Endodermal cell (in vitro differentiated cells): ENCODE data around the gene RYK. TPM values are rescaled to one million over a fixed set of nuclear protein-coding genes. Genes with fewer than 3 reads are reported as not detected.

Source experiments
- DNase-seq: peaks from one replicate; pipeline ENCODE4 v3.0.0-alpha.2; 2017
- H3K27ac ChIP-seq: 2 replicates; pipeline ENCODE4 v1.5.1; 2013; ENCODE audit warnings: mild to moderate bottlenecking, low read depth, low read length, moderate library complexity
- H3K27me3 ChIP-seq: 2 replicates; pipeline ENCODE4 v1.6.1; 2013; ENCODE audit warnings: mild to moderate bottlenecking, low read length, moderate library complexity; ENCODE audit not compliant: insufficient read depth, control insufficient read depth, poor library complexity, severe bottlenecking
- H3K36me3 ChIP-seq: 2 replicates; pipeline ENCODE4 v1.7.0; 2013; ENCODE audit warnings: mild to moderate bottlenecking, low read length, moderate library complexity; ENCODE audit not compliant: control insufficient read depth, insufficient read depth
- H3K4me1 ChIP-seq: one replicate; pipeline ENCODE4 v1.7.0; 2013; ENCODE audit warnings: low read length; ENCODE audit not compliant: control insufficient read depth, insufficient read depth
- H3K4me3 ChIP-seq: 2 replicates; pipeline ENCODE4 v1.5.1; 2013; ENCODE audit warnings: mild to moderate bottlenecking, low read length, moderate library complexity
- H3K9ac ChIP-seq: 2 replicates; pipeline ENCODE4 v1.6.1; 2013; ENCODE audit warnings: mild to moderate bottlenecking, low read length, moderate library complexity; ENCODE audit not compliant: poor library complexity, severe bottlenecking; ENCODE audit errors: extremely low read depth
- H3K9me3 ChIP-seq: 2 replicates; pipeline ENCODE4 v1.6.1; 2013; ENCODE audit warnings: mild to moderate bottlenecking, low read length, moderate library complexity; ENCODE audit not compliant: control insufficient read depth
- H3K27ac Mint-ChIP-seq: 2 replicates; pipeline ENCODE4 v1.8.0; 2020; ENCODE audit warnings: mixed read lengths
- H3K27me3 Mint-ChIP-seq: 2 replicates; pipeline ENCODE4 v1.8.0; 2021; ENCODE audit warnings: mild to moderate bottlenecking, mixed read lengths; ENCODE audit not compliant: insufficient read depth
- H3K36me3 Mint-ChIP-seq: 2 replicates; pipeline ENCODE4 v1.8.0; 2020; ENCODE audit warnings: low read depth, mixed read lengths
- H3K4me1 Mint-ChIP-seq: 2 replicates; pipeline ENCODE4 v1.8.0; 2020; ENCODE audit warnings: mixed read lengths
- H3K4me3 Mint-ChIP-seq: 2 replicates; pipeline ENCODE4 v1.8.0; 2020; ENCODE audit warnings: mild to moderate bottlenecking, moderate library complexity, mixed read lengths
- H3K9me3 Mint-ChIP-seq: 2 replicates; pipeline ENCODE4 v1.8.0; 2020; ENCODE audit warnings: mild to moderate bottlenecking, mixed read lengths
- CTCF ChIP-seq: fragments of 200-600 bp; sonication (generic); conservative IDR thresholded peaks from 2 replicates; pipeline ENCODE4 v1.5.0; 2021; ENCODE audit warnings: antibody characterized with exemption, mild to moderate bottlenecking
- WGBS, 2 experiments: methylation state at CpG; one replicate each; pipeline versions ENCODE4 v1.1.5 to v1.1.7; 2013; ENCODE audit warnings: missing lambda C conversion rate in 2 of 2, mixed read lengths in 1 of 2; ENCODE audit not compliant: insufficient coverage in 1 of 2, insufficient read length in 1 of 2; 5-methylcytosine and 5-hydroxymethylcytosine counted together
- total RNA-seq, 2 donors: library from RNA; stranded (reverse); fragmentation: NEBNext Ultra II Directional in 1 of 2; extraction: Animal tissue kit (Norgen Biotek cat#: 25700) in 1 of 2; gene quantifications; 2 replicates in 1 of 2; 3 replicates in 1 of 2; pipeline ENCODE4 v1.2.1, GENCODE V29; 2021

The RYK gene
- total RNA-seq, 2 donors from 2014 or later: 79.2 to 85.5 TPM

GRCh38 chr3:134274571-134274970 is 23.9 kb upstream of the RYK start:
- H3K36me3 ChIP-seq: no peaks in the 10 kb centered on the region
- H3K4me3 ChIP-seq: no peak overlapping the region
- Mint-ChIP-seq H3K4me3 (no peak overlapping the region), H3K27ac (no peak overlapping the region), H3K4me1 (no peaks in the 10 kb centered on the region), H3K9me3 (no peaks in the 10 kb centered on the region), H3K36me3 (no peaks in the 10 kb centered on the region), H3K27me3 (no peaks in the 10 kb centered on the region)
- no peak overlapping the region for H3K9ac ChIP-seq
- no peak for TF ChIP-seq CTCF
- H3K4me1 ChIP-seq: no peaks in the 10 kb centered on the region
- H3K9me3 ChIP-seq: no peaks in the 10 kb centered on the region
- no peak overlapping the region for H3K27ac ChIP-seq
- H3K27me3 ChIP-seq: no peaks in the 10 kb centered on the region
- no peak for DNase-seq

DNA sequence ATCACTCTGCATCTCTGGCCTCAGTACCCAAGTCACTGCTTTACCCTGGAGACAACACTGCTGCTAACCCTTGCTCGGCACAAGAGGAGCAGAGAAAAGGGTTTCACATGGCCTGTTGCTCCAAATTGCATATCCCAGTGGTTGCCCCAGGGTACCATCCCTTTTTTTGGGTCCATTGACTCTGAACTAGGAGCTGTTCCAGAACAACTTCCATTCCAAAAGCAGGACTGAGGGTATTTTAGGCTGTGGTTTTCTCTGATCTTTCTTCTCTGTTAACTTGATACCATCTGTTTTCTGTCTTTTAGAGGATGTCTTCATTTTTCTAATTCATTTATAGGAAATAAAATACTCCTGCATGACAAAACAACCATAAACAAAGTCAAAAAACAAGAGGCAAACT is 17.3 kb upstream of the RYK start:
- no peak overlapping the region for H3K4me3 Mint-ChIP-seq
- no peak overlapping the region for H3K9ac ChIP-seq
- no peak for DNase-seq
- H3K36me3 Mint-ChIP-seq: no peaks in the 10 kb centered on the region
- H3K4me1 ChIP-seq: no peaks in the 10 kb centered on the region
- no peaks in the 10 kb centered on the region for H3K4me1 Mint-ChIP-seq
- H3K9me3 Mint-ChIP-seq: peaks cover 8% of the 10 kb centered on the region
- H3K27me3 Mint-ChIP-seq: no peaks in the 10 kb centered on the region
- no peak overlapping the region for H3K27ac ChIP-seq
- H3K27me3 ChIP-seq: no peaks in the 10 kb centered on the region
- no peaks in the 10 kb centered on the region for H3K36me3 ChIP-seq
- no peak overlapping the region for H3K4me3 ChIP-seq
- TF ChIP-seq CTCF: no peak
- H3K27ac Mint-ChIP-seq: no peak overlapping the region
- 60 to 90% methylated on average over 1 of the region's 1 CpG for WGBS, 2 experiments
- peaks cover 16% of the 10 kb centered on the region for H3K9me3 ChIP-seq

DNA sequence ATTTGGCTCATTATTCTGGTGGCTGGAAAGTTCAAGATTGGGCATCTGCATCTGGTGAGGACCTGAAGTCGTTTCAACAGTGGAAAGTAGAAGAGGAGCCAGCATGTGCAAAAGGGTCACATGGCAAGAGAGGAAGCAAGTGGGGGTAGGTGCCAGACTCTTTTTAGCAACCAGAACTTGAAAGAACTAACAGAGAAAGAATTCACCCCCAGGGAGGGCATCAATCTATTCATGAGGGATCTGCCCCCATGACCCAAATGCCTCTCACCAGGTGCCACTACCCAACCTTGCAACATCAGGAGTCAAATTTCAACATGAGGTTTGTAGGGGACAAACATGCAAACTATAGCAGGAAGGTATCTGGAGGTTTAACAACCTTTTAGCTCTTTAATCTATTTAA is 10.3 kb upstream of the RYK start:
- Histone ChIP-seq H3K9me3 (peaks cover 10% of the 10 kb centered on the region), H3K9ac (no peak overlapping the region), H3K36me3 (no peaks in the 10 kb centered on the region), H3K4me1 (no peaks in the 10 kb centered on the region), H3K4me3 (peak overlapping the region; percentile 5), H3K27me3 (no peaks in the 10 kb centered on the region), H3K27ac (no peak overlapping the region)
- no peak overlapping the region for H3K27ac Mint-ChIP-seq
- H3K36me3 Mint-ChIP-seq: no peaks in the 10 kb centered on the region
- no peak for TF ChIP-seq CTCF
- no peaks in the 10 kb centered on the region for H3K27me3 Mint-ChIP-seq
- peak; percentile 87 for DNase-seq
- H3K4me1 Mint-ChIP-seq: peaks cover 18% of the 10 kb centered on the region
- H3K9me3 Mint-ChIP-seq: peaks cover 14% of the 10 kb centered on the region
- 18 to 50% methylated on average over 1 of the region's 1 CpG for WGBS, 2 experiments
- H3K4me3 Mint-ChIP-seq: no peak overlapping the region
